K562 treated with DMSO at 1 percent for 4 hours (cell line): ENCODE measurements around the gene PRKCZ. TPM values are rescaled to one million over a fixed set of nuclear protein-coding genes. Genes with fewer than 3 reads are reported as not detected.

Experiments
- total RNA-seq: library from RNA; unstranded; fragments of 300-600 nt; gene quantifications from 2 replicates; pipeline ENCODE4 v1.2.3, GENCODE V29; 2022; ENCODE audit not compliant: insufficient read depth

The PRKCZ gene
- total RNA-seq = 3.1 and 9.8 TPM in 2 replicates

DNA sequence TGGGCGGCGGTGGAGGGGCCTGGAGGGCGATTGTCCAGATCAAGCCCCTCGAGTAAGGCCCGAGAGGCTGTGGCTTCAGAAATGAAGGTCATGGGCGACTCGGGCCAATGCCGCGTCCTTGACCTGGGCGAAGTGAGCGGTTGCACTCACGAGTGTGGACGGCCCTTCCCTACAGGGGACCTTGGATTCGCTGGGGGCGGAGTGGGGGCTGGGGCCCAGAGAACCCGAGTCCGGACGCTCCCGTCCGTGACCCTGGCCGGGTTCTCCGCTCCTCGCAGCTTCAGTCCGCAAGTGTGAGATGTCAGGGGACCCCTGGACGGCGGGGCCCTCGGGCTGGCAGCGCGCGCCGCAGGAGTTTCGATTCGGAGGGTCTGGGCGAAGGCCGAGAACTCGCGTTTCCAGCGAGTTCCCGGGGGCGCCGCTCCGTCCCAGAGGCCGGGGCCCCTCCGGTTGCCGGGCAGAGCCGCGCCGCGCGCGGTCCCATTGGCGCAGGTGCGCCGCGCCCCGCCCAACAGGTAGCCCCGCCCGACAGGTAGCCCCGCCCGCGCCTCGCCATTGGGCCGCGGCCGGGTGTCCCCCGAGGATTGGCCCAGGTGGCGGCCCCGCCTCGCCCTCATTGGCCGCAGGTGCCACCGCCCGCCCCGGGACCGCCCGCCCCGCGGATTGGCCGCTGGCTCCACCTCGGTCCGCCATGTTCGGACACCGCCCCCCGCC lies at the start of gene PRKCZ:
TSS of gene PRKCZ (plus strand) at position 694 of the 714 bp plus-strand sequence. CDS start 220 bp downstream, outside the sequence.

DNA sequence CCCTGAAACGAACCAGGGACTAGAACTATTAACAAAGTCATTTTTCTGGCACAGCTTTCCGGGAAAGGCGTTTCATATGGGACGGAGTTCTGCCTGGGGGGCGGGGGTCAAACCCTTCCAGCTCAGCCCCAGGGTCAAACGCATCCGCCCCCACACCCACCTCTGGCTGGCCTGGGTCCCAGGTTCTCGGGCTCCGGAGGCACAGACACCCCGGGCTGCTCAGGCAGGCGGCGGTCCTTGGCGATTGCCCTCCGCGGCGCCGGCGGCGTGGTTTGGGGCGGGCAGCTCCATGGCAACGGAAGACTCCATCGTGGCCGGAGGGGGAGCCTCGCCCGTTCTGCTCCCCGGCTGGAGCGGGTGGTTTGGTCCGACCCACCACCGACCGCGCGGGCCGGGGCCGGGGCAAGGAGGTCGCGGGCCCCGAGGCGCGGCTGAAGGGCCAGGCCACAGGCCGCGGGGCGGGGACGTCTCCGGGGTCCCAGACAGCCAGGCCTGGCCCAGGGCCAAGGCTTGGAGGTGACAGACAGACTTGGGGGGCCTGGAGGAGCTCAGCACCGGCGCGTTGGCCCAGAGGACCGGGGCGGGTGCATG lies 46.6 kb upstream of the PRKCZ start, which contains the start of gene CFAP74:
TSS of gene CFAP74 (minus strand) at position 246 of the 591 bp plus-strand sequence. CDS start 12,830 bp downstream, outside the sequence.

DNA sequence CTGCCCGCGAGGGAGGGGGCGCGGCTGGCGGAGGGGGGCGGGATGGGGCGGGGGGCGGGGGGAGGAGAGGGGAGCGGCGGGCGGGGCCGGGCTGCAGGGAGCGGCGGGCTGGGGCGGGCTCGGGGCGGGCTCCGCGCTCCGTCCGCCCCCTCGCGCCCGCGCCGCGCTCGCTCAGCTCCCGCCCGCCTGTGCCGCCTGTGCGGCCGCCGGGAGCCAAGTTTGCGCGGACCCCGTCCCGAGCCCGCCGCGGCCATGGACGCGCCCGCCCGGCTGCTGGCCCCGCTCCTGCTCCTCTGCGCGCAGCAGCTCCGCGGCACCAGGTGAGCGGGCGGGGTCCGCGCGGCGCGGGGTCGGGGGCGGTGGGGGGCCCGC lies 31.1 kb upstream of the PRKCZ start, which contains the start of gene GABRD:
TSS of gene GABRD (plus strand) at position 174 of the 372 bp plus-strand sequence. CDS start at position 253, 79 bp downstream.

DNA sequence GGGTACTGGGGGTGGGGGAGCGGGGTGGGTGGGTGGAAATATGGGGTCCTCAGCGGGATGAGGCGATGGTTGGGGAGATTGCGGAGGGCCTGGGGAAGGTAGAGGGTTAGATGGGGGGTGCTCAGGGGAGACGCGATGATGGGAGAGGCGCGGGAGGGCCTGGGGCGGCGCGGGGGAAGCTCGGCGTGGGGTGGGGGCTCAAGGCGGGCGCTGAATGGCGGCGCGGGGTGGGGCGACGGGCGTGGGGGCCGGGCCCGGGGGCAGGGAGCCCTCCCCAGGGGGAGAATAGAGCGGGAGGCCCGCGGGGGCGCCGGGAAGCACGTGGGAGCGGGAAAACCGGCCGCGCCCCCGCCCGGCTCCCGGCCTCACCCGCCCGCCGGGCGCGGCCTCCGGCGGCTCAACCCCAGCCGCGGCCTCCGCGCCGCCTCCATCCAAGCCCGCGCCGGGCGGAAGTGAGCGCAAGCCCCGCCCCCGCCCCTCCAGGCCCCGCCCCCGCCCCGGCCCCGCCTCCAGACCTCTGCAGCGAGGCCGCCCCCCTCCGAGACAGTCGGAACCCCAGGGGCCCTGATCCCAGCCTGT lies 144.2 kb downstream of the PRKCZ start, which contains the start of gene FAAP20:
TSS of gene FAAP20 (minus strand) at position 454 of the 579 bp plus-strand sequence. CDS start at position 431, 23 bp downstream.

DNA sequence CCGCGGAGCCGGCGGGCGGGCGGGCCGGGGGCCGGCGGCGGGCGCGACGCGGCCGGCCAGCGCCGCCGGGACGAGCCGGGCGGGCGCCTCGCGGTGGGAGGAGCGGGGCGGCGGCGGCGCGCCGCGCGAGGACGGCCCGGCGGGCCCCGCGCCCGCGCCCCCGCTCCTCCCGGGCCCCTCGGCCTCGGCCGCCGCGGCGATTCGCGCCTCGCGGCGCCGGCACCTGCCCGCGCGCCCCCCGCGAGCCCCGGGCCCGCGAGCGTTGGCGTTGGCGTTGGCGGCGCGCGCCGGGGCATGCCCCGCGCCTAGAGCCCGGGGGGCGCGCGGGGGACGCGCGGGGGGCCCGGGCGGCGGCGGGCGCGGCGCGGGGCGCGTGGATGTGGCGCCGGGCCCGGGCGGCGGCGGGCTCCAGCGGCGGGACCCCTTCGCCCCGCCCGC lies 178.0 kb downstream of the PRKCZ start, which contains the start of gene SKI:
TSS of gene SKI (plus strand) at position 163 of the 438 bp plus-strand sequence. CDS start 448 bp downstream, outside the sequence.

Other genes starting within 250 kb of the PRKCZ start
- gene GNB1, start 159.3 kb upstream of the PRKCZ start, total RNA-seq = 216 and 231 TPM in 2 replicates
- gene CALML6, start 135.2 kb upstream of the PRKCZ start, total RNA-seq = not detected in 2 replicates
- gene TMEM52, start 131.1 kb upstream of the PRKCZ start, total RNA-seq = 6.3 and 8.5 TPM in 2 replicates
- gene CFAP74, start 46.6 kb upstream of the PRKCZ start, total RNA-seq = 0.80 TPM in 1 of 2 replicates, not detected in the other
- gene GABRD, start 31.1 kb upstream of the PRKCZ start, total RNA-seq = not detected in 2 replicates
- gene FAAP20, start 144.4 kb downstream of the PRKCZ start, total RNA-seq = 187 and 235 TPM in 2 replicates
- 28.1 and 38.4 TPM in 2 replicates for gene SKI, start 177.9 kb downstream of the PRKCZ start, total RNA-seq